ENCODE measurements around the gene CDC26.
"Not testable (repeated sequence)": the region's sequence is repeated elsewhere in the genome, so short reads cannot be mapped to it uniquely, and the experiment has no call there.

CDC26 gene

DNA sequence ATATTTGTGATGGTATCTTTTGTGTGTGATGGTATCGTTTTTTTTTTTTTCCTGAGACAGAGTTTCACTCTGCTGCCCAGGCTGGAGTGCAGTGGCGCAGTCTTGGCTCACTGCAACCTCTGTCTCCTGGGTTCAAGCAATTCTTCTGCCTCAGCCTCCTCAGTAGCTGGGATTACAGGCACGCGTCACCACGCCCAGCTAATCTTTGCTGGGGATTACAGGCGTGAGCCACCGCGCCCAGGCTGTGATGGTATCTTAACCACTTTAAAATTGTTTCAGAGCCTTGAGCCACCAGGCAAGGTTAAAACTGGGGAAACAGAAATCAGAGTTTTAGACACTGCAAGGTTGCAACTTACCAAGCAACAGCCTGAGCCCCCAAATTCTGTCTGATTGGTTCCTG is 20.9 kb upstream of the CDC26 start:
- not testable (repeated sequence) for DNase-seq (ENCODE audit: insufficient read length, low spot score)

DNA sequence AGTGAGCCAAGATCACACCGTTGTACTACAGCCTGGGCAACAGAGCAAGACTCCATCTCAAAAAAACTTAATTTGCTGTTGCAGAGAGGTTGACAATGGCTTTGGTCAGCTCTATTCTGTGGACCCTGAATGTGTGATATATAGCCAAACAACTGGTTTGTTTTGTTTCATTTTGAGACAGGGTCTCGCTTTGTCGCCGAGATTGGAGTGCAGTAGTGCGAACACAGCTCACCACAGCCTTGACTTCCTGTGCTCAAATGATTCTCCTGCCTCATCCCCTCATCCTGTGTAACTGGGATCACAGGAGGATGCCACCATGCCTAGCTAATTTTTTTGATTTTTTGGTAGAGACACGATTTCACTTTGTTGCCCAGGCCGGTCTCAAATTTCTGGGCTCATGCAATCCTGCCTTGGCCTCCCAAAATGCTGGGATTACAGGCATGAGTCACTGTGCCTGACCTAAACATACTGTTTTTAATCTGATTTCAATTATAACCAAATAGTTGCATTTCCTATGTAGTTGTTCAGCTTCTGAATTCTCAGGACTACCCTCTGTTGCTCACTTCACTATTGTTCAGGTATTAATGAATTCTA is 18.0 kb upstream of the CDC26 start:
- FAIRE-seq = no peak
- no peak for DNase-seq (ENCODE audit: insufficient read length, low spot score)

More for the DNA sequence above, 20.9 kb upstream of the CDC26 start:
- not testable (repeated sequence) for FAIRE-seq

DNA sequence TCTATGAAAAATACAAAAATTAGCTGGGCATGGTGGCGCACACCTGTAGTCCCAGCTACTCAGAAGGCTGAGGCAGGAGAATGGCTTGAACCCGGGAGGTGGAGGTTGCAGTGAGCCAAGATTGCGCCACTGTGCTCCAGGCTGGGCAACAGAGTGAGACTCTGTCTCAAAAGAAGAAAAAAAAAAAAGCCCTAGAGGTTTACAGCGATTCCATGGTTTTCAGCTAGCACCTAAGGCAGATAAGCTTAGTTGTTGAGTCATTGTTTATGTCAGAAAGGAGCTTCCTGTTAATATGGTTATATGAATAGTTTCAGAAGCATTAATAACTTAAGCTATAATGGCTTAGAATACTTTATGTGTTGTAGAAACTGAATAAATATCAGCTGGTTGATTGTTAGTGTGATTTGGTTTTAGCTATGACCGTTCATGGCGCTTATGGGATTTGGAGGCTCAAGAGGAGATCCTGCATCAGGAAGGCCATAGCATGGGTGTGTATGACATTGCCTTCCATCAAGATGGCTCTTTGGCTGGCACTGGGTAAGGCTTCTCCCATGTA is 14.8 kb upstream of the CDC26 start:
- DNase-seq (ENCODE audit: insufficient read length, low spot score) (no peak), FAIRE-seq (no peak)

DNA sequence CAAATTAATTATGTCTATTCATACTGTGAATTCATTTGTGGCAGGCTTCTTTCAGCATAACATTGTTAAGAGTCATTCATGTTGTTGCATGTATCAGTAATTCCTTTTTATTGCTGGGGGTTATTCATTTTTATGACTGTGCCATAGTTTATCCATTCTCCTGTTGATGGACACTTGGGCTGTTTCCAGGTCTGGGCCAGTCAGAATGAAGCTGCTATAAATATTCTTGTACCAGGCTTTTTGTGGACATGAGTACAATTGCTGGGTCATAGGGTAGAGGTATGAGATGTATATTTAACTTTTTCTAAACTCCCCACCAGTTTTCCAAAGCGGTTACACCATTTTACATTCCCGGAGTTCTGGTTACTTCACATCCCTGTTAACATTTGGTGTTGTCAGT is 13.7 kb upstream of the CDC26 start:
- FAIRE-seq (no peak), DNase-seq (ENCODE audit: insufficient read length, low spot score) (no peak)

DNA sequence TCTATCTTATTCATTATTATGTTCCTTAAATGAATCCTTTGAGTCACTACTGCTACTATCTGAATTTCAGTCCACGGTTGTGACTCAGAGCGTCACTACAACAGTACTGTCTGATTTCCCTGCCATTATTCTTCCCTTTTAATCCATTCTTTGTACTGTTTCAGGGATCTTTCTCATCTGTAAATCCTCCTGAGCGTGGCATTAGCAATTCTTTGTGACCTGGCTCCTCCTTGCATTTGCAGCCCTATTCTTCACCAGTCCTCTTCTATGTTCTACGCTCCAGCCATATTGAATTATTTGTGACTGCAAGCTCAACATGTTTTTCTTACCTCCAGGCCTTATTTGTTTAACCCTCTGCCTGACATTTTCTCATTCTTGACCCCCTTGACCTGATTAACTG is 6.0 kb upstream of the CDC26 start:
- FAIRE-seq (no peak), DNase-seq (ENCODE audit: insufficient read length, low spot score) (no peak)

DNA sequence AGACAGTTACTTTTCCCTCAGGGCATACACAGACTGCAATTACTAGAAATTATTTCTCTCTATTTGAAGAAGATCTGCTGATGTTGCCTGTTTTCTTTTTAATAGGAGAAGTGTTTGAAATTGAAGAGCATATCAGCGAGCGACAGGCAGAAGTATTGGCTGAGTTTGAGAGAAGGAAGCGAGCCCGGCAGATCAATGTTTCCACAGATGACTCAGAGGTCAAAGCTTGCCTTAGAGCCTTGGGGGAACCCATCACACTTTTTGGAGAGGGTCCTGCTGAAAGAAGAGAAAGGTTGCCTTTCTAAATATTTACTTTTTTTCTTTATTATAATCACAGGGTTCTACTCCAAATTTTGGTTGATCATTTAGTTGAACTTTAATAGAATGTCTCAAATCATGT is 3.5 kb upstream of the CDC26 start:
- FAIRE-seq (no peak), DNase-seq (ENCODE audit: insufficient read length, low spot score) (no peak)

DNA sequence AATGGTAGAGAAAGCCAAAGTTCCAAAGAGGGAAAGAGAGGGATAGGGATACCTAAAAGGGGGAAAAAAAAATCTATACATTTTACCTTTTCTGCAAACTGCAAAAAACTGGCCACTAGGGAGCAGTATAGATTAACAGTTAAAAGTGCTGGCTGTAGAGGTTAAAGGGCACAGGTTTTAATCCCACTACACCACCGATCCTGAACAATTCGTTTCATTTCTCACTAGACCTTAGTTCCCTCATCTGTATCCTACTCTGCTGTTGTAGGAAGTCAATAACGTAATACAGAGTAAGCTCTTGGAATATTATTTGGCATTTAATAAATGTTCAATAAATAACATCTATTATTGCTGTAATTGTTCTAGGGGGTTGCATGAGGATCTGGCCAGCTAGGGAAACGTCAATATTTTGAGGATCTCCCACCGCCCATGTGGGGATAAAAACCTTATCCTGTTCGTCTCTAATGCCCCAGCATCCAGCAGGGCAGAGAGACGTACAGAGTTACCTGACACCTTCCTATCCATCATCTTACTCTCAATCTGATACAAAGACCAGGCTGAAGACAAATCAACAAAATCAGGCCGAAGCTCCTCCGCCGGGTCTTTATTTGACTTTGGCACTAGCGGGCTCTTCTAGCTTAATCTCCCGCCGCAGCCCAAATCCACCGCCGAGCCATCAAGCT is 757 bp downstream of the CDC26 start:
- no peak for FAIRE-seq
- peak; percentile 48 for DNase-seq (ENCODE audit: insufficient read length, low spot score)

DNA sequence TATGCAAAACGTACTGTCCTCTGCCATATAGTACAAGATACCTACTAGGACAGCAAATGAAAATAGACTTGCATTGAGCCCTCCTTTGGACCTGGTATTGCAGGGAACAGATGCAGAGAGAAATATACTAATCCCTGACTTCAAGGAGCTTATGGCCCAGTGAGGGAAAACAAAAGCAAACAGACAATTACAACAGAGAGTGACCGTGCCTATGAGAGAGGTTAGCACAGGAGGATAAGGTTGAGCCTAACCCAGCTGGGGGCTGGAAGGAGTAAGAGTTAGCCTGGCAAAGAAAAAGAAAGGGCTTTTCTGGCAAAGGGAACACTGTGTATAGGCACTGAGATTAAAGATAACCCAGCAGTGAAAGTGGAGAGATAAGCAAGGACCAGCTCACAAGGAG is 5.5 kb downstream of the CDC26 start:
- DNase-seq (ENCODE audit: insufficient read length, low spot score) (no peak), FAIRE-seq (no peak)

DNA sequence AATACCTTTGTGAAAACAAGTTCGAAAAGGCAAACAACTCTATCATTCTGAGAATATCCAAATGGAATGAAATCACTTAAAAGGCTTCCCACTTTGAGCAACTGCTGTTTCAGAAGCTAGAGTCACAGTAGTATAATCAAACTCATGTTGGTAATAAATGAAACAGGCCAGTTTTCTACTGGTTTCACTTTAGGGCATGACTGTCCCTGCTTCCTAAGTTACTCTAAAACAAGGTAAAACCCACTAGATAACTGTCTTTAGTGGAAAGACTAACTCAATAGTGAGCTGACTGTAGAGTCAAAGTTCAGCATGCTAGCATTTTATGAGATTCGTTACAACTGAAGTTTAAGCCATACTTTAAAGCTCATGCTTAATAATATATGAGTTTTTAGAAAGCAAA is 6.0 kb downstream of the CDC26 start:
- DNase-seq (ENCODE audit: insufficient read length, low spot score) (no peak), FAIRE-seq (no peak)

DNA sequence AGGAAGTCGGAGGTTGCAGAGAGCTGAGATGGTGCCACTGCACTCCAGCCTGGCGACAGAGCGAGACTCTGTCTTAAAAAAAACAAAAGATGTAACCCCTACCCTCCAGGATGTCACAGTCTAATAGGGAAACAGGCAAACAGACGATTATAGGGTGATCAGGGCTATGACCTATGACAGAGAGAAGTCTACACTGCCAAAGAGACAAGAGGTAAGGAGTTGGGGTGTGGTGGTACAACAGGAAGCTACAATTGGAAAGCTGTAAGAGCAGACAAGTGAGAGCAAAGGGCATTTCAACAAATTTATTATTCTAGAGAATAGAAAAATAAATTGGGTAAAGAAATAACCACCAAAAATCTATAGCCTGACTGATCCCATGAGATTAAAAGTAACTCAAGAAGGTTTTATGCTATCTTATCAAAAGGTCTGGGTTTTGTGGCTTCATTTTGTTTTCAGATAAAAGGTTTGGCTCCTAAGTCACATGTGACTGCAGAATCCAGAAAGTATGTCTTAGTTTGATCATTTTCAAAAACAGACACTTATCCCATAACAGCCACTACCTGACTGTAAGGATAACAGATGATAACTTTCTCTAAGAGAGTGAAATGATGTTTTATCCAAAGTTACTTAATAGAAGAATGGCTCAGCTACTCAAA is 7.3 kb downstream of the CDC26 start:
- FAIRE-seq = no peak
- DNase-seq (ENCODE audit: insufficient read length, low spot score) = no peak

DNA sequence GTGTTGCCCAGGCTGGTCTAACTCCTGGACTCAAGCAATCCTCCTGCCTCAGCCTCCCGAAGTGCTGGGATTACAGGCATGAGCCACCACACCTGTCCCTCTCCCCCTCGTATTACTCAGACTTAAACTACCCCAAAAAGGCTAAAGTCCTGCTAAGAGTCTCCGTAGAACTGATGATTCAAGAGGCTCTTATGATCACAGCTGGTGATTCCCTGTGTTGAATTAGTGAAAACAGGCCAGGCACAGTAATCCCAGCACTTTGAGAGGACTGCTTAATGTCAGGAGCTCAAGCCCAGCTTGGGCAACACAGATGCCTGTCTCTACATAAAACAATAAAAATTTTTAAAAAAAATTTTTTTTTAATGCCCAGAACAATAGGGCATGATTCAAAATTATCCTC is 9.2 kb downstream of the CDC26 start:
- FAIRE-seq (no peak), DNase-seq (ENCODE audit: insufficient read length, low spot score) (no peak)

DNA sequence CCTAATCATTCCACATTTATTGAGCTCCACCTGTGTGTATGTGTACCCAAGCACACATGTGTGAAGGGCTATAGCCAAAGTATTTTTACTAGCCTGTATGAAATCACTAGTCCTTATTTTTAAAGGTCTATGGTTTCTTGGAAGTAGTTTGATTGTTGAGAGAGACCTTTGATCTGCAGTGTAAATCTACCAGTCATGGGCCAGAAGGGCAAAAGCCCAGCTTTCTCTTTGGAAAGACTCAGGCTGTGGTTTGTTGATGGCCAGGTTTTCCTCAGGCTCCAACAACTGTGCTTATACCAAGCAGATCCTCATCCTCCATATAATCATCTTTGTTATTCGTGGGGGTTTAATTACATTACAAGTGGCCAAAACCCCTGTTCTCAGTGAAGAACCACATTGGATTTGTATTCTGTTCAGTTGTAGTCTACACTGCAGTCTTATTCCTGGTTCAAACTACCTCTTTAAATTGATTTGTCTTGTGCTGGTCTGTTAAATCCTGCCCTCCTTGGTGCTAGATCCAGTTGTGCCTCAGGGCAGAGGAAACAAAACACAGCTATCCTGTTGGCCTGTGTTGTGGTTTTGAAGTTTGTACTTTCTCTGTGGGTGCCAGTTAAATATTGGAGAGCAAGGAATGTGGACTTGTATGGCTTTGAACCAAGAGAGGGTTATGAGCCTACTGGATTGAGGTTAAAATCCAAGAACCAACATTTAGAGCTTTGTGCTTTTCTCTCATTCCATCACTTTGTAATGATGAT is 13.3 kb downstream of the CDC26 start:
- DNase-seq (ENCODE audit: insufficient read length, low spot score) = no peak
- FAIRE-seq = no peak

DNA sequence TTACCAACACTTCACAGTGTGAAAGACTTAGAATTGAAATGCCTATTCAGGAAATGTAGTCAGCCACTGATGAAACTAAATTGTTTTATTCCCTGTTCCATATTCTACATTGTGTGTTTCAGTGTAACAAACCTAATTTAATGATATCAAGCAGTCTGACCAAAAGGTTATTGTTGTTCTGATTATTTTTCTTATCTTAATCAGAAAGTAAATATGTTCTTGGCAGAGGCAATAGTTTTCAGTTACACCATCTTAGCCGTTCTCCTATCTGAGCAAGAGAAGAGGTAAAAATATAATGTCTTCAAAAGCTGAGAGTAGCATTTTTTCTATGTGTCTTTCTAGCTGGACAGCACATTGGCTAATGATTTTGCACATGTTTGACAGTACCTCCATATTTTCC is 17.1 kb downstream of the CDC26 start:
- DNase-seq (ENCODE audit: insufficient read length, low spot score) (no peak), FAIRE-seq (no peak)

DNA sequence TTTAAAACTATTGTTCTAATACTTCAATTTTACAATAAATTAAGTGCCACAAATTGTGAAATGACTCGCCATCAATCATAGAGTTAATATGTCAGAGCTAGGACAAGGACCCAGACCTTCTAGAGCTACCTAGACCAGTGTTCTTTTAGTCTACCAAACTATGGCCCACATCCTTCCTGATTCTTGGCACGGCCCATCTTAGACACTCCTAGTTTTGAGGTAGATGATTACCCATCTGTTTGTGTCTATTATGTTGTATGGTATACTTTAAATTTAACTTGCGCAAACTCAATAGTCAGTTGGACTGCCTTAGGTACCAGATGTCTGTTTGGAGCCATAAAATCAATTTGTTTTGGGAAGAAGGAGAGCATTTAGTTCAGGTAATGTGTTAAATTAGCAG is 17.5 kb downstream of the CDC26 start:
- FAIRE-seq (no peak), DNase-seq (ENCODE audit: insufficient read length, low spot score) (no peak)

DNA sequence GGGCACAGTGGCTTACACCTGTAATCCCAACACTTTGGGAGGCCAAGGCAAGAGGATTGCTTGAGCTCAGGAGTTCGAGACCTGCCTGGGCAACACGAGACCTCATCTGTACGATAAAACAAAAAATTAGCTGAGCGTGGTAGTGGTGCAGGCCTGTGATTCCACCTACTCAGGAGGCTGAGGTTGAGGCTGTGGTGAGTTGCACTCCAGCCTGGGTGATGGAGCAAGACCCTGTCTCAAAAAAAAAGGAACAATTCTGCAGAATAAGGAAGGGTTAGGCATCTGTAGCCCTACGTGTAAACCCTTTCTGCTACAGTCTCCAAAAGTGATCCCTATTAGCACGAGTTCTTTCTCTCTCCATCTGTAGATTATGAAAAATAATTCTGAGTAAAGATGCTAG is 19.9 kb downstream of the CDC26 start:
- FAIRE-seq = no peak
- DNase-seq (ENCODE audit: insufficient read length, low spot score) = no peak

DNA sequence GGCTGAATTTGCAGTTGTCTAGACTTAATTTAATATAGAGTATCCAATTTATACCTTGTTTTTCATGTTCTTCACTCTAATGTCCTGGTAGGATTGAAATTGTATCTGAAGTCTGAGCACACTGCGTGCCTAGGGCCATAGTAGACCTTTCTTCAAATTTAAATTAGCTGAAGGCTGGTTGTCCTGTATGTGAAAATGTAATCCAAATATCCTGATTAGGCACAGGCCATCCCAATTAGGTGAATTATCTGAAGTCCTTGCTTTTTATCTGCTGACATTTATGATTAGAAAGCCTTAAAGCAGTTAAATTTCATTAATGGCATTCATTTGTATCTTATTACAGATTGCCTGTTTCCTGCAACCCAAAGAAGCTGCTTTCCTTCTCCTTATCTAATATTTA is 20.4 kb downstream of the CDC26 start:
- no peak for DNase-seq (ENCODE audit: insufficient read length, low spot score)
- FAIRE-seq = no peak

DNA sequence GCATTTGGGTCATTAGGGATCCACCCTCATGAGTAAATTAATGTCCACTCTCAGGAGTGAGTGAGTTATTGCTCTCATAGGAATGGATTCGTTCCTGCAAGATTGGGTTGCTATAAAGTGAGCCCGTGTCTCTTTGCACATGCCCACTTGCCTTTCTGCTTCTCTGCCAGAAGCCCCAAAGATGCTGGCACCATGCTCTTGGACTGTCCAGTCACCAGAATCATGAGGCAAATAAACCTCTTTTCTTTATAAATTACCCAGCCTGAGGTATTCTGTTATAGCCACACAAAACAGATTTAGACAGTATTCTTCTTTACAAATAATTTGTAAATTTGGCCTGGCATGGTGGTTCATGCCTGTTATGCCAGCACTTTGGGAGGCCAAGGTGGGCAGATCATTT is 24.6 kb downstream of the CDC26 start:
- DNase-seq (ENCODE audit: insufficient read length, low spot score) (no peak), FAIRE-seq (no peak)

DNA sequence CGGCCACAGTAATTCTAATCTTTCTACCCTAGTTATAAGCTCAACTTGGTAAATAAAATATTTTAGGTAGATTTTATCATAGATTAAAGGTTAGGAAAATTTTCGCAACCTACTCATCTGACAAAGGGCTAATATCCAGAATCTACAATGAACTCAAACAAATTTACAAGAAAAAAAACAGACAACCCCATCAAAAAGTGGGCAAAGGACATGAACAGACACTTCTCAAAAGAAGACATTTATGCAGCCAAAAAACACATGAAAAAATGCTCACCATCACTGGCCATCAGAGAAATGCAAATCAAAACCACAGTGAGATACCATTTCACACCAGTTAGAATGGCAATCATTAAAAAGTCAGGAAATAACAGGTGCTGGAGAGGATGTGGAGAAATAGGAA is 25.7 kb downstream of the CDC26 start:
- not testable (repeated sequence) for FAIRE-seq

DNA sequence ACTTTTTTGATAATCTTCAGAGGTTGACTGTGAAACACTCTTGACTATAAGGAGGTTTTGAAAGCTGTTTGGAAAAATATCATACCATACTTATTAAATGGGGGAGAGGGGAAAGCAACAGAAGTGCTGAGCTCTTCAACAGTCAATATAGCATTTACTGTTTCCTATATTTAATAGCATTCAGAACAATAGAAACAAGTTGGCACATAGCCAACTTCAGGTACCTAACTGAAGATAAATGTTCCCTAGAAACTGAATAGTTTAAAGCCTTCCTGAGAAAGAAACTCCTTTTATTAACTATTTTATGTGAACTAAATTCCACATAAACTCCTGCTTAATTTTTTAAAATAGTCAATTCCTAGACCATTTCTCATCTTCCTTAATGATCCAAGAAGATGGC is 27.7 kb downstream of the CDC26 start:
- FAIRE-seq (no peak), DNase-seq (ENCODE audit: insufficient read length, low spot score) (no peak)

More for the DNA sequence above, 25.7 kb downstream of the CDC26 start:
- DNase-seq (ENCODE audit: insufficient read length, low spot score) = not testable (repeated sequence)

DNA sequence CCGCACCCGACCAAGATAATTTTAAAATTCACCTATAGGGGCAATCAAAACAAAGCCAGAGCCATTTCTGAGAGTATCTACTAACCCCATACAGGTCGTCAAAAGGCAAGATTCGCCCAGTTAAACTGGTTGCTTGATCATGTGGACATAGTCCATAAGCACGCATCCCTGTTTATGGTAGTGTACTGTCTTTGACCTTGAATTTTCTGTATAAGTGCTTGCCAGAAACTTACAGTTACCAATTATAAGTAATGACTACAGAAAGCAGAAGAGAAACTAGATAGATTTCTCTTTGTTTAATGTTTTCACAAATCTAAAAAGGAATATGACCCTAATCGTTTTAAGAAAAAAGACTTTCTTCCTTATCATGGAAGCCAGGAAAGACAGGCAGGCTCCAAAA is 28.4 kb downstream of the CDC26 start:
- DNase-seq (ENCODE audit: insufficient read length, low spot score) = no peak
- no peak for FAIRE-seq

DNA sequence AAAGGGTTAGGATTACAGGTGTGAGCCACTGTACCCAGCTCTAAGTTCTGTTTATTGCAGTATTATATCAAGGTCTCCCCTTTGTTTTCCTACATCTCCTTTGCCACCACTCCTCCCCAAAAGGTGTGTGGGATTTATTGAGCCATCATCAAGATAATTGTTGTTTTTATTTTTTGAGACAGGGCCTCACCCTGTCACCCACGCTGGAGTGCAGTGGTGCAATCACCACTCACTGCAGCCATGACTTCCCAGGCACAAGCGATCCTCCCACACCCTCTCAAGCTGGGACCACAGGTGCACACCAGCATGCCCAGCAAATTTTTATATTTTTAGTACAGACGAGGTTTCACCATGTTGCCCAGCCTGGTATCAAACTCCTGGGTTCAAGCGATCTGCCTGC is 29.5 kb downstream of the CDC26 start:
- FAIRE-seq = no peak
- DNase-seq (ENCODE audit: insufficient read length, low spot score) = no peak
